ENCODE measurements around the gene VTA1. TPM values are rescaled to one million over a fixed set of nuclear protein-coding genes. Genes with fewer than 3 reads are reported as not detected.

Gene VTA1
- total and polyA plus RNA-seq, 2 of the 13 experiments (the other 11 are each of a cell fraction or from before 2014, with no cell fraction given) = 70.7 to 89.1 TPM

- no peak for TF ChIP-seq ZSCAN31 (CRISPR knock-in tag; IDR thresholded peaks at IDR 0.05; ENCODE audit: low read depth)
Observed at GRCh38 chr6:142178129-142178528, 31.1 kb downstream of the VTA1 start (continued).

- Histone ChIP-seq H3K4me1 (ENCODE audit: insufficient read depth, low read length) (no peaks in the 10 kb centered on the region), H3K4me2 (ENCODE audit: low read depth, low read length) (no peak overlapping the region), H3K9ac (ENCODE audit: insufficient read depth, low read depth, low read length) (no peak overlapping the region), H4K20me1 (ENCODE audit: insufficient read depth, low read length) (no peaks in the 10 kb centered on the region), H3K4me3 (replicated peaks in 1 of 3; ENCODE audit: insufficient read depth in 1 of 3, low read depth in 2 of 3, low read length in 3 of 3) (no peak overlapping the region), H3K79me2 (ENCODE audit: insufficient read depth, low read length) (no peaks in the 10 kb centered on the region), H2AFZ (ENCODE audit: low read length) (no peak overlapping the region), H3K27me3 (ENCODE audit: control insufficient read depth in 1 of 2, insufficient read depth in 2 of 2, low read length in 2 of 2) (no peaks in the 10 kb centered on the region), H3K36me3 (replicated peaks in 1 of 2; ENCODE audit: control insufficient read depth in 1 of 2, insufficient read depth in 2 of 2, low read length in 2 of 2) (peaks cover 1 to 14% of the 10 kb centered on the region in 2 experiments; a peak in 3 of 5 replicates), H3K9me3 (ENCODE audit: low read length) (no peaks in the 10 kb centered on the region), H3K27ac (ENCODE audit: extremely low read length, insufficient read depth, low read length) (no peak overlapping the region)
- intact Hi-C loops (cut with micrococcal nuclease; ENCODE audit: unreplicated experiment) = no loop called here
- FAIRE-seq (no peak), DNase-seq (ENCODE audit: low spot score) (no peak), ATAC-seq (no peak)
- ChIA-PET POLR2A (no interaction called here), CTCF (ENCODE audit: low intra/inter-chr PET ratio, low total read pairs) (no interaction called here)
- no TSS peak for BruUV-seq (replicated peaks)
- in situ Hi-C loops (cut with HindIII; ENCODE audit: extremely low pct_ligation_motif_present, low pct_unique_long_range_greater_than_20kb) = no loop called here
- TF ChIP-seq ZBTB33 (CRISPR knock-in tag; IDR thresholded peaks at IDR 0.05) = no peak
- no peak for TF ChIP-seq ZBTB2 (CRISPR knock-in tag; IDR thresholded peaks at IDR 0.05; ENCODE audit: low read depth)
- no peak for TF ChIP-seq DMAP1 (CRISPR knock-in tag; IDR thresholded peaks at IDR 0.05)
- TF ChIP-seq SMARCE1 (IDR thresholded peaks at IDR 0.05; ENCODE audit: borderline replicate concordance) = no peak
- TF ChIP-seq HNRNPUL1 (IDR thresholded peaks at IDR 0.05; ENCODE audit: low read depth, low read length) = no peak
- TF ChIP-seq ZKSCAN1 (IDR thresholded peaks at IDR 0.05; ENCODE audit: low read length) = no peak
- TF ChIP-seq ZNF138 (CRISPR knock-in tag; IDR thresholded peaks at IDR 0.05; ENCODE audit: low read depth) = no peak
- no peak for TF ChIP-seq ZNF24 (IDR thresholded peaks at IDR 0.05)
- TF ChIP-seq CBX2 (IDR thresholded peaks at IDR 0.05; ENCODE audit: low read depth, low read length) = no peak
- TF ChIP-seq CBX2 (CRISPR knock-in tag; IDR thresholded peaks at IDR 0.05; ENCODE audit: low read depth) = no peak
- no peak for TF ChIP-seq MAFG (CRISPR knock-in tag; IDR thresholded peaks at IDR 0.05)
- TF ChIP-seq ZNF547 (CRISPR knock-in tag; IDR thresholded peaks at IDR 0.05) = no peak
- TF ChIP-seq ZNF451 (CRISPR knock-in tag; IDR thresholded peaks at IDR 0.05) = no peak
- TF ChIP-seq PHF5A (CRISPR knock-in tag; IDR thresholded peaks at IDR 0.05; ENCODE audit: low read depth, unreplicated experiment) = no peak
- TF ChIP-seq ZNF510 (CRISPR knock-in tag; IDR thresholded peaks at IDR 0.05; ENCODE audit: low read depth) = no peak
Observed at GRCh38 chr6:142182004-142182403, 34.9 kb downstream of the VTA1 start.

All from HepG2 (cell line).